Chondrocyte (in vitro differentiated cells): Measurements from ENCODE around the gene UQCRC2. TPM values are rescaled to one million over a fixed set of nuclear protein-coding genes. Genes with fewer than 3 reads are reported as not detected.

ENCODE experiments used
- DNase-seq: peaks from one replicate; pipeline ENCODE4 v3.0.0; 2021; ENCODE audit warnings: mixed read lengths, low spot score
- H3K27ac Mint-ChIP-seq: one replicate; pipeline ENCODE4 v1.8.0; 2021; ENCODE audit warnings: mild to moderate bottlenecking, moderate library complexity, mixed read lengths; ENCODE audit not compliant: unreplicated experiment
- H3K27me3 Mint-ChIP-seq: 2 replicates; pipeline ENCODE4 v1.8.0; 2021; ENCODE audit warnings: low read depth, mixed read lengths
- H3K36me3 Mint-ChIP-seq: 2 replicates; pipeline ENCODE4 v1.8.0; 2021; ENCODE audit warnings: low read depth, mixed read lengths
- H3K4me1 Mint-ChIP-seq: 2 replicates; pipeline ENCODE4 v1.8.0; 2021; ENCODE audit warnings: low read depth, mild to moderate bottlenecking, mixed read lengths
- H3K4me3 Mint-ChIP-seq: one replicate; pipeline ENCODE4 v1.8.0; 2021; ENCODE audit warnings: mild to moderate bottlenecking, moderate library complexity, mixed read lengths; ENCODE audit not compliant: unreplicated experiment
- H3K9me3 Mint-ChIP-seq: 2 replicates; pipeline ENCODE4 v1.8.0; 2021; ENCODE audit warnings: low read depth, mixed read lengths
- total RNA-seq: library from RNA; stranded (reverse); gene quantifications from 3 replicates; pipeline ENCODE4 v1.2.1, GENCODE V29; 2021
- TF ChIP-seq, protein P1 (sequence below): fragments of 200-600 bp; sonication (generic); IDR thresholded peaks from 2 replicates; pipeline ENCODE4 v1.5.0; 2021; ENCODE audit warnings: antibody characterized with exemption, mild to moderate bottlenecking, moderate library complexity

The UQCRC2 gene
- total RNA-seq, 1 donor from 2014 or later = 154 TPM

DNA sequence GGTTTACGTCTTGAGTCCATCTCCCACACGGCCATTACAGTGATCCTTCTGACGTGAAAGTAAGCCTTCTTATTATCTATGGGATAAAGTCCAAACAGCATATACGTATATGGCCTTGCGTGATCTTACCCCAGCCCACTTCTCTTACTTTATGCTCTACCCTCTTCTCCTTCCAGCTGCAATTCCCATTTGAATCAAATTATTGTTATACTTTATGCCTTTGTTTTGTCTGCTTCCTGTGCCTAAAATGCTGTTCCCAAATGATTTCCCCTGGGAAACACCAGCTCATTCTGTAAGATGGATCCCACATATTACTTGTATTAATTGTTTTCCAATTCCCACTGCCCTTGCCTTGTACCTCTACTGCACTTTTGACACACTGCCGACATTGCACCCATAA lies 11.2 kb downstream of the UQCRC2 start:
- Mint-ChIP-seq H3K4me1 (no peaks in the 10 kb centered on the region), H3K27me3 (no peaks in the 10 kb centered on the region), H3K9me3 (no peaks in the 10 kb centered on the region), H3K36me3 (peaks cover 46% of the 10 kb centered on the region), H3K4me3 (no peak overlapping the region), H3K27ac (peak overlapping the region; percentile 0)
- no peak for DNase-seq
- TF ChIP-seq, protein P1, sequence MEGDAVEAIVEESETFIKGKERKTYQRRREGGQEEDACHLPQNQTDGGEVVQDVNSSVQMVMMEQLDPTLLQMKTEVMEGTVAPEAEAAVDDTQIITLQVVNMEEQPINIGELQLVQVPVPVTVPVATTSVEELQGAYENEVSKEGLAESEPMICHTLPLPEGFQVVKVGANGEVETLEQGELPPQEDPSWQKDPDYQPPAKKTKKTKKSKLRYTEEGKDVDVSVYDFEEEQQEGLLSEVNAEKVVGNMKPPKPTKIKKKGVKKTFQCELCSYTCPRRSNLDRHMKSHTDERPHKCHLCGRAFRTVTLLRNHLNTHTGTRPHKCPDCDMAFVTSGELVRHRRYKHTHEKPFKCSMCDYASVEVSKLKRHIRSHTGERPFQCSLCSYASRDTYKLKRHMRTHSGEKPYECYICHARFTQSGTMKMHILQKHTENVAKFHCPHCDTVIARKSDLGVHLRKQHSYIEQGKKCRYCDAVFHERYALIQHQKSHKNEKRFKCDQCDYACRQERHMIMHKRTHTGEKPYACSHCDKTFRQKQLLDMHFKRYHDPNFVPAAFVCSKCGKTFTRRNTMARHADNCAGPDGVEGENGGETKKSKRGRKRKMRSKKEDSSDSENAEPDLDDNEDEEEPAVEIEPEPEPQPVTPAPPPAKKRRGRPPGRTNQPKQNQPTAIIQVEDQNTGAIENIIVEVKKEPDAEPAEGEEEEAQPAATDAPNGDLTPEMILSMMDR = no peak

DNA sequence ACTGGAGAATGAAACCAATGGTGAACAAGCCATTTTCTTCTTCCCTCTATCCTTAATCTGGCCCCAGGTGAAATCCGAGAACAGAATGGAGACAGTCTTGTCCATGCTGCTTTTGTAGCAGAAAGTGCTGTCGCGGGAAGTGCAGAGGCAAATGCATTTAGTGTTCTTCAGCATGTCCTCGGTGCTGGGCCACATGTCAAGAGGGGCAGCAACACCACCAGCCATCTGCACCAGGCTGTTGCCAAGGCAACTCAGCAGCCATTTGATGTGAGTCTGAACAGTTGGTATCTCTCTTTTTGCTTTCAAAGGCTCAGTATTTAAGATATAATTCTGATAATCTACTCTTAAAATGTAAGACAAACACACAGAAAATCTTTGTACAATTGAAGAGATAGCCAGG lies 18.7 kb downstream of the UQCRC2 start:
- Mint-ChIP-seq H3K4me3 (no peak overlapping the region), H3K36me3 (peaks cover 32% of the 10 kb centered on the region), H3K9me3 (no peaks in the 10 kb centered on the region), H3K27ac (no peak overlapping the region), H3K27me3 (no peaks in the 10 kb centered on the region), H3K4me1 (no peaks in the 10 kb centered on the region)
- TF ChIP-seq, protein P1 = no peak
- DNase-seq = no peak

DNA sequence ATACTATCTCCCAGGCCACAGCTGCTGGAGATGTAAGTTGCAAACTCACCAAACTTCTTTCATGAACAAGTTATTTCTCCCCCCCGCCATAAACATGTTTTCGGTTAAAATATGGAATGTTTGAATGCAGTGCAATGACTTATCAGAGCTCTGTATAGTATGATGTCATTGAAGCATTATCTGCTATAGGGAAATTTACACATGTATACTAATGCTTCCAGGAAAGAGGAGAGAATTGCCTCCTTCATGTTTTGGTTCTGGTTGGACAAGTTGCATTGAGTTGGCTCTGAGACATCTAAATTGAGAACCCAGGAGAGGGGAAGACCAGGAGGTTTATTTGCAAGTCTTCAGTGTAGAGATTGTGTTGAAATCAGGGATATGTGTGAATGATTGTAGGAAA lies 20.8 kb downstream of the UQCRC2 start:
- Mint-ChIP-seq H3K27ac (no peak overlapping the region), H3K27me3 (no peaks in the 10 kb centered on the region), H3K9me3 (no peaks in the 10 kb centered on the region), H3K4me1 (no peaks in the 10 kb centered on the region), H3K36me3 (peaks cover 32% of the 10 kb centered on the region), H3K4me3 (no peak overlapping the region)
- TF ChIP-seq, protein P1 = no peak
- DNase-seq = no peak

DNA sequence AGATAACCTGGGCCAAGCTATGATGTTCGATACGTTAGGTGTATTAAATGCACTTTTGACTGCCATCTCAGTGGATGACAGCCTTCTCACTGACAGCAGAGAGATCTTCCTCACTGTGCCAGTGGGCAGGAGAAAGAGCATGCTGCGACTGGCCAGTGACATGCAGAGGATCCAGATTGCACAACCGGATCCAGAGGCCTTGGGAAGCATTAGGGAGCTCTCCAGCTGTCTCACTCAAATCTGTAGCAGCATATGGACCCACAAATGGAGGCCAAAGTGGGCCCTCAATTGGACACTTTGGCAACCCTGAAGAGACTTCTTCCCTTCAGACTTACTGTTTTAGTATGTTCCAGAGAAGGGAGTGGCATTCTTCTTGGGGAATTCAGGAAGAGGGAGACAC lies 26.9 kb downstream of the UQCRC2 start:
- Mint-ChIP-seq H3K27ac (no peak overlapping the region), H3K27me3 (no peaks in the 10 kb centered on the region), H3K9me3 (no peaks in the 10 kb centered on the region), H3K36me3 (peaks cover 46% of the 10 kb centered on the region), H3K4me3 (no peak overlapping the region), H3K4me1 (no peaks in the 10 kb centered on the region)
- DNase-seq = no peak
- TF ChIP-seq, protein P1 = no peak

DNA sequence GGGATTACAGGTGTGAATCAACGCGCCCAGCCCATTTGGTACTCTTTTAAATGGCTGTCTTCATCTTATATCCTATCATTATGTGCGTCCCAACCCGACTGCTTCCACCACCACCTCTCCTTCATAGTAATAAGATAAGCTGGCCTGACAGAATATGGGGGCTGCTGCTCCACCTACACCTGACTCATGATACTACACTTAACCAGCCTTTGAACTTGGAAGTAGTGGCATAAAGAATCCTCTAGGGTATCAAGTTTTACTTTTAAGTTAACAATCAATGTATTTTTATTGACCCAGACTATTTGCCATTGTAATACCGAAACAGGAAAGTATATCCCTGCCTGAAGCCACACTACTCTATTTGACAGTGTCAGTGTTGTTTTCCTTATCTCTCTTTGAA lies 28.9 kb downstream of the UQCRC2 start:
- Mint-ChIP-seq H3K27me3 (no peaks in the 10 kb centered on the region), H3K4me1 (no peaks in the 10 kb centered on the region), H3K9me3 (no peaks in the 10 kb centered on the region), H3K36me3 (peaks cover 42% of the 10 kb centered on the region), H3K27ac (no peak overlapping the region), H3K4me3 (no peak overlapping the region)
- TF ChIP-seq, protein P1 = no peak
- DNase-seq = no peak
